ENCODE data around the gene PIK3CB.

- no peak for TF ChIP-seq CTCF (IDR thresholded peaks at IDR 0.05)
- TF ChIP-seq POLR2A (IDR thresholded peaks at IDR 0.05): no peak
- no peak for TF ChIP-seq POLR2AphosphoS5 (IDR thresholded peaks at IDR 0.05)
- TF ChIP-seq EP300 (IDR thresholded peaks at IDR 0.05): no peak
Observed at GRCh38 chr3:138625707-138626365, 208.9 kb downstream of the PIK3CB start.
